ENCODE measurements around the gene ANTKMT.

Gene ANTKMT

DNA sequence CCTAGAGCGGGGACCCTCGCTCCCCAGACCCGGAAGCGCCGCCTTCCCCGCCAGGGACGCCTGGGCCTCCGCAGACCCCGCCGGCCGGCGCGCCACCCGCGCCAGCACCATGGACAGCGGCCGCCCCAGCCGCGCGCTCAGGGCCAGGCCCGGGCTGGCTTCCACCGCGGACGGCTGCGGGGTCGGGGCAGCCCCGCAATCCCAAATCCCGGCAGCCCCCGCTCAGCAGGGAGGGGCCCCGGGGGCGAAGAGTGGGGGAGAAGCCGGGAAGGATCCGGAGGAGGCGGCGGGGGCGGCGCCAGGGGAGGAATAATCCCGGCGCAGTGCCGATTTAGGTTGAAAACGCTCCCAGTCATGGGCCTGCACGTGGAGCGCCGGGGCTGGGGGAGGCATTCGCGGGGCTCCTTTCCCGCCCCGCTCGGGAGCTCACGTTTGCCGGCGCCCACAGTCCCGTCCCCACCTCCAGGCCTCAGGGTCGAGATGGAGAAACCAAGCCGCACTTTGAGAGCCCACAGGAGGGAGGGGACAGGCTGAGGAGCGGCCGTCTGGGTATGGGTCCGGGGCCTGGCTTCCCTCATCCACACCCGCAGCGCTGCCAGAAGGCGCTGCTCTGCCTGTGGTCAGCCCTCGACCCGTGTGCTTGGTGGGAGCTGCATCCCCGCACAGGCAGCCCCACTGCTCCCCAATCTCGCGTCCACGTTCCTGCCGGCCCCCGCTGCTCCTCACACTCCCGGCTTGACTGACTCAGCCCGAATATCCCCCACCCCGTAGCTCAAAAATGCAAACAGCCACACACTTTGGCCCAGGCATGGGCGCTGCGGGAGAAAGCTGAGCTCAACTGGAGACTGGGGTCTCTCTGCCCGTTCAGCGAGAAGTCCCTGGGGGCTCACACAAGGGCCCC, 20.0 kb upstream of the ANTKMT start:
- DNase-seq (ENCODE audit: low read depth): no peak

DNA sequence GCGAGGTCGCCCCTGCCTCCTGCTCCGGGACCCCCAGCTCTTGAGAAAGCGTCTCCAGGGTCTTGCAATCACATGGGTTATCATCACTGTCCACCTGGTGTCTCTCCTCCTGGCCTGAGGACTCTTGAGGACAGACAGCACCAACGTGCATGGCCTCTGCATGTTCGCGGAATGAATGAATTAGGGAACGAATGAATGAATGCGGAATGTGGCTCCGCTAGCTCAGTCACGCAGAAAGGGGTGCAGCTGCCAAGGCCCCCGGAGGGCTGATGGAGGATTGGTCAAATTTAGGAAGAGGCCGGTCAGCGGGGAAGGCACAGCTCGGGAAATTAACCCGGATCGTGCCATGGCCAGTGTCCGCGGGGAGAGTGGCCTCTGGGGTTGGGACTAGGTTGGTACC, 18.6 kb upstream of the ANTKMT start:
- no peak for DNase-seq (ENCODE audit: low read depth)

DNA sequence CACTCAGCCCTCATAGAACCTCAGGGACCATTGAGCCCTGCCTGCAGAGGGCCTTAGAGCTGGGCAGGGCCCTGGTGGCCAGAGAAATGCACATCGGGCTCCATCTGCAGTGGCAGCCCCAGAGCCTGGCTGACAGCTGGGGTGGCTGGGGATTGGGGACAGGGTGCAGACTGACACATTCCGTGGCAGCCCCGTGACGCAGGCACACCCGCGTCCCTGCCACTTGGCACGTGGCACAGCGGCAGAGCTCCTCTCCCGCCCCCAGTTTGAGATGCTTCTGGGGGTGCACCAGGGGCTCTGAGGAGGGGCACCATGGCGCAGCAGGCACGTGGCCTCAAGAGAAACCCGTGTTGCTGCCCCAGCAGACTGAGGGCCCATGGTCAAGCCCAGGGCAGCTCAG, 17.5 kb upstream of the ANTKMT start:
- no peak for DNase-seq (ENCODE audit: low read depth)

DNA sequence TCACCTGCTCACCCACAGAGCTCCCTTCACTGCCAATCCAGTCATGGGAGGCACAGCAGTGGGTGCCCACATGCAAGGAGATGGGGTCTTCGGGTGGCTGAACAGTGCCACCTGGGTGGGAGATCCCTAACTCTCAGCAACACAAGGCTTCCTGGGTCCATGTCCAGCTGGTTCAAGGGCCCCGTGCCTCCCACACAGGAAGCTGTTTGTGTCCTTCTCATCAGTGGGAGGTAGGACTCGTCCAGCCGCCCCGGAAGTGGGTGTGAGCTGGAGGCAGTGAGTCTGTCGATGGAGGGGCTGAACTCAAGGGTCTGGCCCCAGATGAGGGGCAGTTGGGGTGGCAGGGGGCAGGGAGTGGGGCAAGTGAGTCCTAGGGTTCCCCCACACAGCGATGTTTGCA, 16.9 kb upstream of the ANTKMT start:
- DNase-seq (ENCODE audit: low read depth): no peak

DNA sequence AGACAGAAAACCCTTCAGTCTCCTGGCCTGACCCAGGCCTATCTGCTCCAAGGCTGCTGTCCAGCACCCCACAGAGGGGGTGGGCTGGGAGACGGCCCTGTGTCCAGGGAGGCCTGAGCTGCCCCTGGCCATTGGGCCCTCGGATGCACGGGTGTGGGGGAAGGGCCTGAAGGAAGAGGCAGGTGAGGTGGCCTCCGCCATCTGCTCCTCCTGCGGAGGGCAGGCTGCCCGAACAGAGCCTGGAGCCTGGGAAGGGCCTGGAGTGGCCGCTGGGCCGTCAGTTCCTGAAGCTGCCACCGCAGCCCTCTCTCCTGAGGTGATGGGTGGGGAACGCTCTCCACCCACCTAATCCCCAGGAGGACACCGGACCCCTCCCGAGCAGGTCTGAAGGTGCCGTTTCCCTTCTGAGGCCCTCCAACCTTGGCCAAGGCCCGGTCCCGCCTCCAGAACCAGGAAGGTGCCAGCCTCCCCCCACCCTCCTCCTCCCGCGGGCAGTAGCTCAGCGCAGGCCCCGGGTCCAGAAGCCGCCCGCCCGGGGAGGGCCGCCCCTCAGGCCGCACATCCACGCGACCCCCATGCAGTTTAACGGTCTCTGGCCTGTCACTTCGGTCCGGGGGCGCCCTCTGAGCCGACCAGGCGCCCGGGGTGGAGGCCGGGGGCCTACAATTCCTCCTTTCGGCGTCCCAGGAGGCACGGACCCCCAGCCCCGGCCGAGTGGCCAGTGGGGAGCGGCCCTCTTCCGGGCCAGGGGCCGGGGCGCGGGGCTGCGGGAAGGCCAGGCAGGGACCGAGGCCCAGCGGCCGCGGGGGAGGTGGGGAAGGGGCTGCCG, 16.2 kb upstream of the ANTKMT start:
- no peak for DNase-seq (ENCODE audit: low read depth)

DNA sequence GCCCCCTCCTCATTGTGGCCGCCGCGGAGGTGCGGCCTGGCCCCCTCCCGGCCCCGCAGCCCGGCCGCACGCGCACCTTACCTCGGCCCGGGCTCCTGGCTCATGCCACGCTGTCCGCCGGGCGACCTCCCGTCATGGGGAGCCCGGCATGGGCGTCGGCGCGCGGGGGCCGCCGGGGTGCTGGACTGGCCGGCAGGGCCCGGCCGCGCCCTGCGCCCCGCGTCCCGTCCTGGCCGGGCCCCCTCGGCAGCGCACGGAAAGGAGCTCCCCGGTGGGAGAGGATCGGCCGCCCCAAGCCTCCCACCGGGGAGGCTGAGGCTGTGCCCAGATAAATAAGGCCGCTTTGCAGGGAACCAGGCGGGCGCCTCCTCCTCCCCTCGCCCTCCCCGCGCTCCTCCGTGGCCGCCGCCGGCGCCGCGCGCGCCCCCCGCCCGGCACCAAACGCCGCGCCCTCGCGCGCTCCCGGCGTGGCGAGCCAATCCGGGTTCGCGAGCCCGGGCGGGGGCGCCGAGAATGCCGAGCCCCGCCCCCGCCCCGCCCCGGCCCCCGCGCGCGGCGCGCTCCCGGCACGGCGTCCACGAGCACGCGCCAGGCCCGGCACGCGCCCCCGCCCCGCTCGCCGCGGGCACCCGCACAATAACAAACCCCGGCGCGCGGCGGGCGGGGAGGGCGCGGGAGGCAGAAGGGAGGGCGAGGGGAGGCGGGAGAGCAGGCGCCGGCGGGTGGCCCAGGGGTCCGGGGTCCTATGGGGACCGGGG, 15.3 kb upstream of the ANTKMT start, which contains the start of gene FBXL16:
TSS of gene FBXL16 (minus strand) at position 371 of the 758 bp plus-strand sequence. CDS start 8,396 bp downstream, outside the sequence.
- DNase-seq (ENCODE audit: low read depth): no peak

DNA sequence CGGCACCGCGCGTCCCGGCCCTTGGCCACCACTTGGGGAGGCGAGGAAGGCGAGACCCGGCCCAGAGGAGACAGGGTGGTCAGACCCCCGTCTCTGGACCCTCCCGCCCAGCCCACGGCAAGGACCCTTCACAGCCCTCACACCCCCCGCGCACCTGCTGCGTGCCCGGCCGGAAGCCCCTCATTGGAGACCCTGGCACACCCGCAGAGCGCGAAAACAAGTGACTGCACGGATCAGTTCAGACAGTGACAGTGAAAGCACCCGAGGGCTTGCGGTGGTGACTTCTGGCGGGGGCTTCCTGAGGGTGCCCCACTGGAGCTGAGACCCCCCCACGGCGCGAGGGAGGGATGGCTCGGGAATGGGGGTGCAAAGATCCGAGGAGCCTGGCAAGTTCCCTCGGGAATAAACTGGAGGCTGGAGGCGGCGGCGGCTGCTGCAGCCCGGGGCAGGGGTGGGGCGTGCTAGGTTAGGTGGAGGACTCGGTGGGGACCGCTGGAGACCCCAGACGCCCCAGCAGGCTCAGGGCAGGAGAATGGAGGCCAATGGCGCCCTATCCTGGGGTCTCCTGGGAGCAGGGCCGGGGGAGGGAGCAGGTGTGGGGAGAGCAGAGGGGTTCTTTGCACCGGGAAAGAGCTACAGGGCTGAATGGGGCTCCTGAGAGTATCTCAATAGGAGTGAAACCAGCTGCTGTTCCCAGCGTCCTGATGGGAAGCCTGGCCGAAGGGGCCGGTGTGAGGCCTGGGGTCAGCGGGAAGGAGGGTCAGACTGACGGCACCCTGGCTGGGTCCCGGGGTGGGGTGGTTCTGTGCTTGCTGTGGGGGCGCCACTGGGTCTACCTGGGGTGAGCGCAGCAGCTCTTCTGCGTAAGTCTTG, 14.5 kb upstream of the ANTKMT start:
- no peak for DNase-seq (ENCODE audit: low read depth)

DNA sequence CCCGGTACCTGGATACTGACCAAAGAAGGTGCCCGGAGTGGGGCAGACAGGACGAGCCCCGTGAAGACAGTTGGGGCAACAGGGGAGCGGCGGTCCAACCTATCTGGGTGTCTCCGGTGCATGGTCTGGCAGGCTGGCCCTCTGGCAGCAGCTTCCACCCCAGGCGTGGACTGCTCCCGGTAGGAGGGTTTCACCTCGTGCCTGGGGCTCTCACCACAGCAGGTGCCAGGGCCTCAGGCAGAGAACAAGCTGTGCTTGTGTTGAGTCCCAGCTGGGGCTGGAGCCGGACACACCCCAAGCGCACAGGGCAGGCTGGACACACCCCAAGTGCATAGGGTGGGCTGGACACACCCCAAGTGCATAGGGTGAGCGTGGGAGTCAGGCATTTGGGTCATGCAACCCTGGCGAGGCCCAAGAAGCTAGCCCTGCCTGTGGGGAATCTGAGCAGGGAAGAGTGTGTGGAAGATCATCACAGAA, 13.8 kb upstream of the ANTKMT start:
- DNase-seq (ENCODE audit: low read depth): no peak

DNA sequence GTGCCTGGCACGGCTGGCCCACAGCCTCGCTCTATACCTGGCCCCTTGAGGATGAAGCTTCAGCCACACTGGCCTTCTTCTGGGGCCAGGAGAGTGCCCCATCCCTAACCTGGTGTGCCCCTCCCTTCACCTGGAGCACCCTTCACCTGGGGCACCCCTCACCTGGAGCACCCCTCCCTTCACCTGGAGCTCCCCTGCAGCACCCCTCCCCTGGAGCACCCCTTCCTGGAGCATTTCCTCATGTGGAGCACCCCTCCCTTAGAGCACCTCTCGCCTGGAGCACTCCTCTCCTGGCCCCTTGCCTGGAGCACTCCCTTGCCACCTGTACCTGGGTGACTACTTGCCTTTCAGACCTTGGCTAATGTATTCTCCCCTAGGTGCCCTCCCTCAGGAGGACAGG, 12.9 kb upstream of the ANTKMT start:
- DNase-seq (ENCODE audit: low read depth): no peak

DNA sequence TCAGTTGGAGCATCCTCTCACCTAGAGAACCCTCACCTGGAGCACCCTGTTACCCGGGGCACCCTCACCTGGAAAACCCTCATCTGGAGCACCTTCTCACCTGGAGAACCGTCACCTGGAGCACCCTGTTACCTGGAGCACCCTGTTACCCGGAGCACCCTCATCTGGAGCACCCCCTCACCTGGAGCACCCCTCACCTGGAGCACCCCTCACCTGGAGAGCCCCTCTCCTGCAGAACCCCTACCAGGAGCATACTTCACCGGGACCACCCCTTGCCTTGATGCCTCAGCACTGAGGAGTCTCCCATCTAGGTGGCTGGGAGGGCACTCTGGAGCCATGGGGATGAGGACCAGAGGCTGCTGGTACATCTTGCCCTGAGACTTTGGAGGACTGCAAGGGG, 12.0 kb upstream of the ANTKMT start:
- no peak for DNase-seq (ENCODE audit: low read depth)

DNA sequence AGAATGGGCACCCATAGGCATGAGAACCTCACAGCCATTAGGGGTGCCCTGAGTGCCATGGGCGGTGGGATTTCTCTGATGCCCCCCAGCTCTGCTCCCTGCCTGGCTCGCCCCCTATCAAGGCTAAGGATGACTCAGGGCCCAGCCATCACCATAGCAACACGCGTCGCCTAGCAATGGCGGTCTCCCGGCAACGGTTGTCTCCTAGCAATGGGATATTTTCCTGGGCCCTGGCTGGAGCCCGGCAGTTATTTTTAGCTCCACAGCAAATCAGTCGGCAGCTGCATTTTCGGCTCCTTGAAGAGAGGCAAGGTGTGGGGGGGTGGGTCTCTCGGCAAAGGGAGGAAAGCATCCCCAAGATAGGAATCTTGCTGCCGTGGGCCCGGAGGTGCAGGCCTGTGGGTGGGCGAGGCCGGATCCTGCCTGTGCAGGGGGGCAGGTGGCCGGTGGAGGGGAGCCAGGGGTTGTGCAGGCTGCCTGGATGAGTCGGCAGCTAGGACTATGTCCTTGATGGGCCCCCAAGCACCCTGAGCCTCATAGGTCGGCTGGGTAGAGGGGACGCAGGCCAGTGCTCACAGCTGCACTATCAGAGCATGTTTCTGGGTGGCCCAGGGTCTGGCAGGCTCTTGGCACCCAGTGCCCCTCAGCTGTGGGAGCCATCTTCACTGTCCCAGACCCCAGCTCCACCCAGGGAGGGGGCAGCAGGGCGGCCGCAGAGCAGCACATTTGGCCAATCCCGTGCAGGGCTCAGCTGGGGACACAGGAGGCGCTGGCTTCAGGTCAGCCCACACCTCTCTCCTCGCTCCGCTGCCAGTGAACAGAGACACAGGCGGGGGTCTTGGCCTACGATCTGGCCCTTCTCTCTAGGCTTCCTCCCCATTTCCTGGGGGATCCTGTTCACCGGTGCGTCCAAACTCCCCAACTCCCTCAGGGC, 11.1 kb upstream of the ANTKMT start:
- DNase-seq (ENCODE audit: low read depth): peak; percentile 70

DNA sequence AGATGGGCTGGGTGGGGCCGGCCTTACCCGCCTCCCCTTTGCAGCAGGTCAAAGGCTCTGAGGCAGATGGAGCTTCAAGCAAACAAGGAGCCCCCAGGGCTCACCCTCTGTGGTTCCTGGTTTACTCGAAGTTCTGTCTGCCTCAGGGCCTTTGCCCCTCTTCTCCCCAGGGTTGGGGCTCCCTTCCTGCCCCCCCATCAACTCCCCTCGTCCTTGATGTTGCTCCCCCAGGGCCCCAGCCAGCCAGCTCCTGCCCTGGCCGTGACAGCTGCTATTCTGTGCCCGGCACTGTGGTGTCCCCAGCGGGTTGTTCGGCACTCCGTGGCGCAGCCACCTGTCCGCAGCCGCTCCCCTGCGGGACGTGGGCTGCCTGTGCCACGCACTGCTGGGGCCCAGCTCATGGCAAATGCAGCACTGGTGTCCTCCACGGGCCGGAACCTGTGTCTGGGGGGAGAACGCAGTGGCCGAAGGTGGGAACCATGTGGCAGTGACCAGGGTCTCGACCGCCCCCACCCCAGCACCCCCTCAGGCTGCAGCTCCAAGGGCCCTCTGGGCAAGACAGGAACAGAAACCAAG, 10.4 kb upstream of the ANTKMT start:
- no peak for DNase-seq (ENCODE audit: low read depth)

DNA sequence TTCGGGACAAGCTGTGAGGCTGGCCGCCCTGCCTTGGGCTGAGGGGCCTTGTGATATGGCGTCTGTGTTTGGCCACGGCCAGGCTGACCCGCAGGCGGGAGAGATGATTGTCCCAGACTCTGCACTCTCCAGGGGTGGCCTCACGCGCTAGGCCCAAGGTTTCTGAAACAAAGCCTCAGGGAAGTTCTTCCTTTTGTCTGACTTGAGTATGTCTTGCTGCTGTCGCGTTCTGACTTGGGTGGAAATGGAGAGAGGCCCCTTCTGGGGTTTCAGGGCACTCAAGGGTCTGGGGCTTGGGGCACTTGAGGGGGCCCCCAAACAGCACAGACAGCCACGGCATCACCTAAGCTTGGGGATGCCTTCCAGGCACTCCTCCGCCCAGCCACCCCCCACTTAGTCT, 9.9 kb upstream of the ANTKMT start:
- DNase-seq (ENCODE audit: low read depth): no peak

DNA sequence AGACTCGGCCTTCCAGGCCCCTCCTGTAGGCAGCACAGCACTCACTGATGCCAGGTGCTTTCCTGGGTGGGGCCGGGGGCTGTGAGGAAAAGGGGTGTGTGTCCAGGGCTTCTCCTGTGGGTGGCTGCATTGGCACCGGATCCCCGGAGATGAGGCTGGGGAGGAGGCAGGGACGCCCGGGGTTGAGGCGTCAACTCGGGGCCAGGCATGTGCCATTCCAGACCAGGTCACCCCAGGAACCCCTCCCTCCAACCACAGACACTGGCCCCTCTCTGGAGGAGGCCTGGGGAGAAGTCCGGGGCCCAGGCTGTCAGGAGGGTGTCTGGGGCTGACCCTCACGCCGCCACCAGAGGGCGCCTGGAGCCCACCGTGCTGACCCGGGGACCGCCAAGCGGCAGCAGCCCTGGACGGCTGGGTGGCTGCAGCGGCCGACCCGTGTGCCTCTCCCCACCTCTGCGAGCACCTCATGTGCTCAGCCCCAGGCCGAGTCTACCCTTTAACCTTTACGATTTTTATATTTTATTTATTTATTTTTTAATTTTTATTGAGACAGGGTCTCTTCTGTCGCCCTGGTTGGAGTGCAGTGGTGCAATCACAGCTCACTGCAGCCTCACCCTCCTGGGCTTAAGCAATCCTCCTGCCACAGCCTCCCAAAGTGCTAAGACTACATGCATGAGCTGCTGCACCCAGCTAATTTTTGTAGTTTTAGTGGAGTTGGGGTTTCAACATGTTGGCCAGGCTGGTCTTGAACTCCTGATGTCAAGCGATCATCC, 9.2 kb upstream of the ANTKMT start:
- peak; percentile 48 for DNase-seq (ENCODE audit: low read depth)

DNA sequence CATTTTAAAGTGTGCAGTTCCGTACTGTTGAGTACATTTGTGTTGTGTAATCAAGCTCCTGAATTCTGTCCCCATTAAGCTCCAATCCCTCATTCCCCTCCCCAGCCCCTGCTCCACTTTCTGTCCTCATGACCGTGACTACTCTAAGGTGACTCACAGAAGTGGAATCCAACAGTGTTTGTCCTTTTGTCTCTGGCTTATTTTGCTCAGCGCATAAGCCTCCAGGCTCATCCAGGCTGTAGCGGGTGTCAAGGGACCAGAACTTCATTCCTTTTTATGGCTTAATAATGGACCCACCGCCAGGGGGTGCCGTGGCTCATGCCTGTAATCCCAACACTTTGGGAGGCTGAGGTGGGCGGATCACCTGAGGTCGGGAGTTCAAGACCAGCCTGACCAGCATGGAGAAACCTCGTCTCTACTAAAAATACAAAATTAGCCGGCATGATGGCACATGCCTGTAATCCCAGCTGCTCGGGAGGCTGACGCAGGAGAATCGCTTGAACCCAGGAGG, 8.2 kb upstream of the ANTKMT start:
- peak; percentile 96 for DNase-seq (ENCODE audit: low read depth)

DNA sequence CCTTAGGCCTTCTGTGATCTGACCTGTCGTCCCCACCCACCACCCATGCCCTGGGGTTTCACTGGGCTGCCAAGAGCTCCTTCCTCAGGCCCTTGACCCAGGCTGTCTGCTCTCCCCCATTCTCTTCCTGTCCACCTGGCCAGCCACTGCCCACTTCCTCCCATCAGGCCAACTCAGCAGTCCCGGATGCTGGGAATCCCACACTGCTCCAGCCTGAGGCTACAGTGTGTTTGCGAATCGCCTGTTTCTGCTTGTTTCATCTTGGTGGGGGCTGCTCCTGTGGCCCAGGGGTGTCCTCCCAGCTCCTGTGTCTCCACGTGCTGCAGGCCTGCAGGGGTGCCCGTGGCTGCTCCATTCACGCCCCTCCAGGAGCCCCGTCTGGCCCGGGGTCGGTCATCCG, 6.9 kb upstream of the ANTKMT start:
- no peak for DNase-seq (ENCODE audit: low read depth)

DNA sequence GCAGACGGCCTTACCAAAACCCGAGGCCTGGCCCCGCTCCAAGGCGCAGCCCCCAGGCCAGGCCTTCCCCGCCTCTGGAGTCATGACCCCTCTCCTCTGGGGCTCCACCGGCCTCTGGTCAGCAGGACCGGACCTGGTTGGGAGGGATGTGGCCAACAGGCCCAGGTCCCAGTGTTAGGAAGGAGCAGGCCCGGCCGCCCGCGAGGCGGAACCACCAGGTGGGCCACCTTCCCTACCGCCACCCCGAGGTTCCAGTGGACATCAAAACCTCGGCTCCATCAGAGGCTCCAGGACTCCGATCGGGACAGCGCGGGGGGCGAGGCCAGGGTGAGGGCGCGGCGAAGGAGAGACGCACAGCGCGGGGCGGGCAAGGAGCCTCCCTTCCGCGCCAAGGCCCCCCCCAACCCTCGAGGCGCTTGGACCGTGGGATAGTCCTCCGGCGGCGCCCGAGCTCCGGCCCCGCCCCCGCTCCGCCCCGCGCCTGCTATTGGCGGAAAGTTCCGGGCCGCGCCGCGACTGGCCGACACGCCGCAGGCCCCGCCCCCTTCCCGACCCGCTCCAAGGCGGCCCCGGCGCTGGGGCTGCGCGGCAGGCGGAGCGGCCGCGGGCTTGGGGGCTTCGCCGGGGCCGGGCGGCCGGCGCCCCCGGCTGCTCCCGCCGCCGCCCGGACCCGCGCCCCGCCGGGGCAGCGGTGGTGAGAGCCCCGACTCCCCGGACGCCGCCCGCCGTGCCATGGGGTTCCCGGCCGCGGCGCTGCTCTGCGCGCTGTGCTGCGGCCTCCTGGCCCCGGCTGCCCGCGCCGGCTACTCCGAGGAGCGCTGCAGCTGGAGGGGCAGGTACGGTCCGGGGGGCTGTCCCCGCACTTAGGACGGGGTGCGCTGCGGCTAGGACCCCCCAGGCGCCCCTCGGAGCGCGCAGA, 6.1 kb upstream of the ANTKMT start, which contains the start of gene METRN:
TSS of gene METRN (plus strand) at position 561 of the 919 bp plus-strand sequence. CDS start at position 733, 172 bp downstream.
- peak; percentile 86 for DNase-seq (ENCODE audit: low read depth)

Data from fibroblast of gingiva (primary cell).